HepG2 (cell line): ENCODE data around the gene SNUPN. TPM values are rescaled to one million over a fixed set of nuclear protein-coding genes. Genes with fewer than 3 reads are reported as not detected.

ENCODE experiments used
- CSRNP1 ChIP-seq: sonication (generic); formaldehyde crosslinking; IDR thresholded peaks from 2 replicates; pipeline ENCODE4 v1.8.1; 2023; ENCODE audit warnings: mild to moderate bottlenecking, missing genetic modification reagents
- CTCF ChIP-seq: sonication (generic); formaldehyde crosslinking; IDR thresholded peaks from 2 replicates; pipeline ENCODE4 v1.5.0; 2020; ENCODE audit warnings: mild to moderate bottlenecking, missing genetic modification reagents, moderate library complexity
- EED ChIP-seq: sonication (generic); formaldehyde crosslinking; IDR thresholded peaks from 2 replicates; pipeline ENCODE4 v1.5.0; 2020; ENCODE audit warnings: mild to moderate bottlenecking, missing genetic modification reagents
- IKZF4 ChIP-seq: sonication (generic); formaldehyde crosslinking; IDR thresholded peaks from 2 replicates; pipeline ENCODE4 v1.5.1; 2020; ENCODE audit warnings: borderline replicate concordance, mild to moderate bottlenecking, low read depth, missing genetic modification reagents; ENCODE audit errors: not compliant biosample characterization
- JUND ChIP-seq: sonication (generic); formaldehyde crosslinking; IDR thresholded peaks from 2 replicates; pipeline ENCODE4 v1.8.0; 2022; ENCODE audit warnings: mild to moderate bottlenecking, missing genetic modification reagents
- MAF1 ChIP-seq: sonication (generic); formaldehyde crosslinking; IDR thresholded peaks from 2 replicates; pipeline ENCODE4 v1.5.0; 2020; ENCODE audit warnings: missing genetic modification reagents, borderline replicate concordance
- MED1 ChIP-seq: sonication (generic); formaldehyde crosslinking; IDR thresholded peaks from 2 replicates; pipeline ENCODE4 v1.4.0; 2020; ENCODE audit warnings: missing genetic modification reagents
- MXD3 ChIP-seq: IDR thresholded peaks from 2 replicates; pipeline ENCODE4 v1.6.1; 2016; ENCODE audit warnings: mild to moderate bottlenecking, missing biosample characterization, missing genetic modification reagents
- NCOA1 ChIP-seq: sonication (generic); formaldehyde crosslinking; IDR thresholded peaks from 2 replicates; pipeline ENCODE4 v1.9.0; 2021; ENCODE audit warnings: missing genetic modification reagents
- NR2F2 ChIP-seq: IDR thresholded peaks from 2 replicates; pipeline ENCODE4 v1.6.1; 2012; ENCODE audit warnings: low read depth, inconsistent platforms, borderline replicate concordance
- PCBP2 ChIP-seq: fragments of 200-400 bp; formaldehyde crosslinking; optimal IDR thresholded peaks from 2 replicates; pipeline ENCODE3; 2018; ENCODE audit warnings: low read length, low read depth; ENCODE audit not compliant: poor library complexity, severe bottlenecking
- PHF5A ChIP-seq: IDR thresholded peaks from one replicate; pipeline ENCODE4 v1.6.1; 2018; ENCODE audit warnings: low read depth, missing genetic modification reagents; ENCODE audit not compliant: unreplicated experiment
- PPARG ChIP-seq: conservative IDR thresholded peaks from 2 replicates; pipeline ENCODE4 v1.6.1; 2016; ENCODE audit warnings: missing biosample characterization, missing genetic modification reagents
- RBFOX2 ChIP-seq: fragments of 200-400 bp; formaldehyde crosslinking; IDR thresholded peaks from 2 replicates; pipeline ENCODE4 v1.6.1; 2017; ENCODE audit warnings: low read depth, mild to moderate bottlenecking, low read length
- RBM39 ChIP-seq: fragments of 200-400 bp; formaldehyde crosslinking; IDR thresholded peaks from one replicate; pipeline ENCODE4 v1.6.1; 2018; ENCODE audit warnings: antibody characterized with exemption, mild to moderate bottlenecking, low read depth, low read length; ENCODE audit not compliant: poor library complexity, severe bottlenecking
- SALL1 ChIP-seq: sonication (generic); formaldehyde crosslinking; IDR thresholded peaks from 2 replicates; pipeline ENCODE4 v1.8.0; 2022; ENCODE audit warnings: mild to moderate bottlenecking, missing genetic modification reagents
- SP5 ChIP-seq: IDR thresholded peaks from 2 replicates; pipeline ENCODE4 v1.6.1; 2016; ENCODE audit warnings: low read depth, borderline replicate concordance
- TOPORS ChIP-seq: sonication (generic); formaldehyde crosslinking; IDR thresholded peaks from 2 replicates; pipeline ENCODE4 v1.8.0; 2023; ENCODE audit warnings: mild to moderate bottlenecking, missing genetic modification reagents
- ZBTB42 ChIP-seq: sonication (generic); formaldehyde crosslinking; IDR thresholded peaks from 2 replicates; pipeline ENCODE4 v1.5.0; 2020; ENCODE audit warnings: mild to moderate bottlenecking, missing genetic modification reagents
- ZFP91 ChIP-seq: sonication (generic); formaldehyde crosslinking; IDR thresholded peaks from 2 replicates; pipeline ENCODE4 v1.9.0; 2022; ENCODE audit warnings: missing genetic modification reagents, mild to moderate bottlenecking, borderline replicate concordance
- ZNF572 ChIP-seq: sonication (generic); formaldehyde crosslinking; IDR thresholded peaks from 2 replicates; pipeline ENCODE4 v1.5.1; 2020; ENCODE audit warnings: mild to moderate bottlenecking, missing genetic modification reagents
- ZNF629 ChIP-seq: sonication (generic); formaldehyde crosslinking; conservative IDR thresholded peaks from 2 replicates; pipeline ENCODE4 v1.5.0; 2020; ENCODE audit warnings: missing genetic modification reagents
- polyA plus RNA-seq, 8 experiments: library from polyadenylated mRNA; depleted of rRNA in 3 of 8; stranded (reverse) in 7 of 8; unstranded in 1 of 8; fragments of >200 nt; fragmentation: Illumina TruSeq in 4 of 8; extraction: Trizol in 4 of 8; gene quantifications; 2 replicates each; pipeline versions ENCODE4 v1.2.1 to v1.2.3, GENCODE V29; 2011 to 2016; ENCODE audit warnings: low read depth in 4 of 8, missing spikeins in 1 of 8, mixed read lengths in 1 of 8; ENCODE audit not compliant: insufficient read depth in 1 of 8
- total RNA-seq, 5 experiments: library from RNA; depleted of rRNA; stranded (reverse); fragments of >200 nt; fragmentation: Illumina TruSeq; extraction: Trizol; gene quantifications; 2 replicates each; pipeline ENCODE4 v1.2.3, GENCODE V29; 2016; ENCODE audit warnings: low read depth in 1 of 5

SNUPN gene
- total and polyA plus RNA-seq, 2 of the 13 experiments (the other 11 are each of a cell fraction or from before 2014, with no cell fraction given), result 9.0 to 16.4 TPM

- TF ChIP-seq ZFP91 (CRISPR knock-in tag), result 0 out of 2 replicates have a peak, but pooled peaks have one; percentile 2
- TF ChIP-seq ZNF629, result no peak
- TF ChIP-seq CSRNP1, result no peak
- no peak for TF ChIP-seq ZNF572 (CRISPR knock-in tag)
- no peak; the same call in none of the 2 replicates for TF ChIP-seq SALL1 (CRISPR knock-in tag)
- peak; percentile 84 for TF ChIP-seq RBFOX2
- no peak for TF ChIP-seq PCBP2
- no peak for TF ChIP-seq MAF1 (CRISPR knock-in tag)
- TF ChIP-seq SP5 (CRISPR knock-in tag), result no peak
- TF ChIP-seq TOPORS (CRISPR knock-in tag), result no peak
- TF ChIP-seq MED1 (CRISPR knock-in tag), result peak; percentile 8; the same call in 1 of the 2 replicates
- TF ChIP-seq IKZF4, result no peak
- no peak for TF ChIP-seq PHF5A (CRISPR knock-in tag)
- TF ChIP-seq RBM39, result no peak
- peak; percentile 57 for TF ChIP-seq CTCF
- TF ChIP-seq JUND, result no peak
- TF ChIP-seq EED (CRISPR knock-in tag), result no peak
- TF ChIP-seq PPARG, result no peak
- TF ChIP-seq NCOA1, result no peak
- no peak for TF ChIP-seq NR2F2
- no peak; the same call in 1 of the 2 replicates for TF ChIP-seq MXD3 (CRISPR knock-in tag)
- no peak for TF ChIP-seq ZBTB42 (CRISPR knock-in tag)
Observed at GRCh38 chr15:75578948-75579920, 46.3 kb downstream of the SNUPN start, which contains the start of gene PTPN9 (continued).
